GM18907 (cell line): Measurements from ENCODE around the gene CMSS1.

Source experiments
- ATAC-seq: cut with Tn5 transposase; IDR thresholded peaks from one replicate; pipeline ENCODE4 v1.9.1; 2021; ENCODE audit warnings: mild to moderate bottlenecking, moderate library complexity; ENCODE audit not compliant: unreplicated experiment

CMSS1 gene

DNA sequence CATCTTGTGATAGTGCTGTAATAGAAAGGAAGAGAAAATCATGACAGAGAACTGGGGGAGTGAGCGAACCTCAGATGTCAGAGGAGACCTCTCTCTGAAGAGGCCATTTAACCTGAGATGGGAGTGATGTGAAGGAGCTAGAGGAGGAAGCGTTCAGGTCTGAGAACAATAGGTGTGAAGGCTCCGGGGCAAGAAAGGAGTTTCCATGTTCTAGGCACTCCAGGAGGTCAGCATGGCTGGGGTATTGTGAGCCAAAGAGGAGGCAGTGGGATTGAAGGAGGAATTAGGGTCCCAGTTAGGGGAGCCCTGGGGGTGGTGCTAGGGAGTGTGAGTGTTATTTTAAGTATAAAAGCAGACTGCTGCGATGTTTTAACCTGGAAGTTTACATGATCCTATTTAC lies 305.4 kb downstream of the CMSS1 start:
- no peak for ATAC-seq

DNA sequence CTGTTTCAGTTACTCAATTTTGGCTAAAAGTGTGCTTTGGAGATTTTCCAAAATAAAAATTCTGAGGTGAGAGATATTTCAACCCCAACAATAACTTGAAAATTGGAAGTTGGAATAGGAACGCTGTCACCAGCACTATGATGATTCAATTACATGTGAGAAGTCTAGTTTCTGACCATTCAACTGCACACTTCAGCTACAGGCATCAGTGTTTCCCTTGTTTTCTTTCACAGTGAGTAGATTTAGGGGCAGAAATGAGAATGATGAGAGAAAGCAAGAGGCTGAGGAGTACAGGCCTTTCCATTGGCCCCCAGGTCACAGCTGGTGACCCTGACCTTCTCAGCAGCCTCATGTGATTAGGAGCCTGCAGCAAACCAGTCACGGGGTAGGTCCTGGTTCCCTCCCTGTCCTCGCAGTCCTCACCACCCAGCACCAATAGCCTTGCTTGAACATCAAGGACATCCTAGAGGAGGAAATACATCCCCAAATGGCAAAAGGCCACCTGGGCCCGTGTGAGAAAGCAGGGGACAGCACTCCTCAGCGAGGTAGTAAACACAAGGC lies 306.6 kb downstream of the CMSS1 start:
- ATAC-seq: no peak

DNA sequence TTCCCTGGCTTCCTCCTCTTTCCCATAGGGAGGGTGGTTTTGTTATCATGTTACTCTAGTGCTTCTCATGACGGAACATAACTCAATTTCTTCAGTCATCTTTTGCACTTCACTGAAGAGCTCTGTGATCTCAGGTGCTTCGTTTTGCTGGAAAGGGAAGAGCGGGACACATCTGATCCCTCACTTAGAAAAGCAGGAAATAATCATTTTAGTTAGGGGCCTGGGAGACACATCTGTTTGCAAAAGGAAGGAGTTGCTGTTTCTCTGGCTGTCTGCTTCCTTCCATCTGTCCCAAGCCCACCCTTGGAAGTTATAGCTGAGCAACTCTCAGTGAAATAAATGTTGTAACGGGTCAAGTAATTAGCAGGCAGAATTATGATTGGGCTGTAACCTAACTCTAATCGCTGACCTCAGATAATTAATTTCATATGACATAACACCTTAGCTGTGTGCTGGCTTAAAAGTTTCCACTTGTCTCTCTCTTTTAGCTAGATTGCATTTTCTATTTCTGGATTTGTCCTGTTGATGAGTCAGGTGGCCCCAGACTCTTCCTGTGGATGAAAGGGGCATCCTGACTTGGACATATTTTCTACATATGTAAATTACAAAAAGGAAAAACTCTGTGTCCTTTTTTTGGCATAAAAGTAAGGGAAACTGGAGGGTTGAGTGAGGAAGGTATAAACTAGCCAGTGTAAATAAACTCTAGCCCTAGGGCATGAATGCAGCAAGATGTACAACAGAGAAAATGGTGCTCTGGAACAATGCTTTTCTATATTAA lies 307.7 kb downstream of the CMSS1 start:
- no peak for ATAC-seq

DNA sequence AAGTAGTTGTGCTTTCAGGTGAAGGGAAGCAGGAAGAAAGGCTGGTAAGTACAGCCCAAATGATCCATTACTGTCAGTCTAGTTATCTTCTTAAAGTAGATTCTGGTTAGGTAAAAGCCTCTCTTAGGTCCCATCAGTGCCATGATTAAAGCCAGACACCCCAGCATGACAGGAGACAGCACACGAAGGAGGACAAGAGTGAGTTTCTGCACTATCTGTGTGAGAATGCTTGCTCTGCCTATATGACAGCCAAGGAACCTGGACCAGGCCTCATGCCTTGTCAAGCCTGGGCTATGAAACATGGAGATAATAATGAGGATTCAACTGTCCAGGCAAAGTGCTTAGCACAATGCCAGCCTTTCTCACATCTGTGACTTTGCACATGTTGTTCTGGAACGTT lies 310.1 kb downstream of the CMSS1 start:
- no peak for ATAC-seq

DNA sequence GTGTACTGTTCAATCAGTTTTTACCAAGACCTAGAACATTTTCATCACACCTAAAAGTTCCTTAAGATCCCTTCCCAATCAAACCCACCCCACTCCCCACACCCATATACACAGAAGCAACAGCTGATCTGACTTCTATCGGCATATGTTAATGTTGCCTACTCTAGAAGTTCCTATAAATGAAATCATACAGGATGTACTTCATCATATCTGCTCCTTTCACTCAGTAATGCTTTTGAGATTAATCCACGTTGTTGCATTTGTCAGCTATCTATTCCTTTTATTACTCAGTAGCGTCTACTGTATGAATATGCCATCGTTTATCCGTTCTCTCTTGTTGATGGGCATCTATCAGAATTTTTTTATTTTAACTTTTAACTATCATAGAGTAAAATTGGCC lies 310.9 kb downstream of the CMSS1 start:
- no peak for ATAC-seq

DNA sequence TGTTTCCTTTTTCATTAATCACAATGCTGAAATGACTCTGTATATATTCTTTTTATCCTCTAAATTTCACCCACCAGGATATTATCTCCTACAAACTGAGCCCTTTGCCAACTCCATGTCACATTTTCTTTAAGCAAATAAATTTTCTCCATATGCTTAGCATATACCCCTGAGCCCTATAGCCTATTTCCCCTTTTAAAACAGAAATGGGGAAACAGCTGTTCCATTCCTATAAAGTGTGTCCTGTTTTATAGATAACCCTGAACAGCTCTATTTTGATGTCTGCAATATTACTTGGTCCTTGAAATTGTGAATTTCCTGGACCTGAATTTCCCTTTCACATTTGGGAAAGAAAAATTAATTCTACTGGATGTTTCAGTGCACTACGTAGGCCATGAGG lies 312.3 kb downstream of the CMSS1 start:
- ATAC-seq: no peak

DNA sequence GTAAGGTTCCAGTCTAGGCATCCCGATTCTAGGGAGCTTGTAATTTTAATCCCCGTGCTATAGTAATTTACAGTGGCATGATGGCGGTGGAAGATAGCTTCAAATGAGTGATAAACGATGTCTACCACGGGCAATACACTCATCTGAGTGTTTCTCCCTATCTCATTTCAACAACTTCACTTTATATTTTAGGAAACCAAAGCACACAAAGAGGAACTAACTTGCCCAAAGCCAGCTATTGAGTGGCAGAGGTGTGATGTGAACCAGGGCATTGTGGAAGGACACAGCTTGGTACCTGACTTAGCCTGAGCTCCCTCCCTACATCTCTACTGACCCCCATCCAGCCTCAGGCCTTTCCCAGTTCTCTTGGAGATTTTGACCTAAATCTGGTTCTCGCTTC lies 313.6 kb downstream of the CMSS1 start:
- ATAC-seq: no peak

DNA sequence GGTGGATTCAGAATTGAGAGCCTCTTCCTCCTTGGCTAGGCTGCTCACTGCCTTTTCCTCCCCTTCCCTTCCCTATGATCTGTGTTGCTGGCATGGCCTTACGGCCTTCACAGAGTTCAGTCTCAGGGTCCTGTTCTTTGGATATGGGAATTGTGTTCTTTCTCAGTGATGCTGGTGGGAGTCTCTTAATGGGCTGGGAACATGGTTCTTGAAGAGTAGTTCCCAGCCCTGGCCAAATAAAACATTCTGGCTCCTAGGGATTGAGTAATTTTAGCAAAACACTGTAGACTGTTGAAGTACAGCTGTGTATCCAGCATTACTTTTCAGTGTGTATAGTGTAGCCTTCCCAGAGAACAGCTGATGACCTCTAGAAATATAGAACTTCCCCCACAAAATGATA lies 319.3 kb downstream of the CMSS1 start:
- no peak for ATAC-seq

DNA sequence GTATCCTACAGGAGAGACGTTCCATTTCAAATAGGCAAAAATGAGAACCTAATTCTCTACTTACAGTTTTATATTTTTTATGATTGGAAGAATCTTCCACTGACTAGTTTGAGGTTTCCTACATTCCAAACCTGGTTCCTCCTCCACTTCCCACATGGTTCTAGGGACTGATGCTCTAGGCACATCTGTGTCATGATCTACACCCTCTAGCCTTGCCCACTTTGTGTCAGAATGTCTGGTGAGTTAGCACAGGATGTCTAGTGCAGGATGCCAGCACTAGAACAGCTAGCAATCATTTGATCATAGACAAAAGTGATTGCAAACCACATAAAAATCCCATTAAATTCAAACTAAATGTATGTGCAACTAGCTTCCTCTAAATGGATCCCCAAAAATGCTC lies 323.3 kb downstream of the CMSS1 start:
- ATAC-seq: no peak

DNA sequence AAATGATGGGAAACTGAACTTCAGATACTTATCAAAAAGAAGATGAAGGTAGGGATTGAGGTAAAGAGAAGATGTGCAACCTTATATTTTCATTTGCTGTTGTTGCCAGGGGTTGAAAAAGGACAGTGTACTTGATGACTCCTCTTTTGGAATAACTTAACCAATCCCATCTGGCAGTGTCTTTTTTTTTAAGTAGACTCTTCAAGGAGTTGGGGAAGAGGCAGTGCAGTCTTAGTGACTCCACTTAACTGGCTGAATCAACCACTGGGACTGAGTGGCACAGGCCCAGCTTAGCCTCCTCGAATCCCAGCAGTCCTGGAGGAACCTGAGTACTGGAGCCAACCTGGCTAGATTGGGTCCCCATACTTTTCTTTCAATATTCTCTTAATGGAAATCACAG lies 323.9 kb downstream of the CMSS1 start:
- ATAC-seq: no peak

DNA sequence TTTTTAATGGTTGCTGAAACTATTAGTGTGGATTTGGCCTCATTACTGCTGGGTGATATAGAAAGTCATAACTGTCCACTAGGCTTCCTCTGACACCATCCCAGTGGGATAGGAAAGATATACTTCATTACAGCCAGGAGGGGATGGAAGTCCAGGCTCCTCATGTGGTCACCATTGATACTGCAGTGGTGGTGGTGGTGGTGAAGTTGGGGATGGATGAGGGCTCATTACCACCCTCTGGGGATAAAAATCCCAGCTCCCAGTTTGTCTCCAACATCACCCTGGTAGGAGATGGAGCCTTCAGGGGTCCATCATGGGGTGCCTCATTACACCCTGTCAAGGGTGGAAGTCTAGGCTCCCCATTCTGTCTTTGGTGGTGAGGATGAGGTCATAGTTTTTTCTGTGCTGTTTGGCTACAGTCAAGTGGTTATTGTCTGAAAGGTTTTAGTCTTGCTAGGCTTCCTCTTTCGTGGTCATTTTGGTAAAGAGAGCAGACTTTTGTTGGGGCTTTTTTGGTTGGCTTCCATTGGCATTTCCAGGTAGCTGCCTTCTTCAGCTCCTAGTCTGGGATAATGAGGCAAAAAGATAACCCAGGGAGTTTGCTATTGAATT lies 326.7 kb downstream of the CMSS1 start:
- ATAC-seq: peak; percentile 98

DNA sequence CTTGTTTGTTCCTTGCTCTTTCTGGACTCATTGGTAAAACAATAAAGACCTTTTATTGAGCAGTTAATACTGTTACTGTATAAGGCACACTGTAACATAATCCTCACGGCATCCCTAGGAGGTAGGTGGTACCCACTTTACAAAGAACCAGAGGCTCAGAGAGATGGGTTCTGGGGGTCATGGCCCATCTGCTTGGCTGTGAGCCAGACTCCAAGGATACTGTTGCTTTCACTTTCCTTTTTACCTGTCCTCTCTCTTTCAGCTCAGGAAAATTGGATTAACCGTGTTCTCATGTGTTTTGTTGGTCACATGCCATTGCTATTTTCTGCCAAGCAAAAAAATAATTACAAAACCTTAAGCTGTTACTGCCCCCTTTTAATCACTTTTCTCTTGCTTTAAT lies 331.5 kb downstream of the CMSS1 start:
- no peak for ATAC-seq

DNA sequence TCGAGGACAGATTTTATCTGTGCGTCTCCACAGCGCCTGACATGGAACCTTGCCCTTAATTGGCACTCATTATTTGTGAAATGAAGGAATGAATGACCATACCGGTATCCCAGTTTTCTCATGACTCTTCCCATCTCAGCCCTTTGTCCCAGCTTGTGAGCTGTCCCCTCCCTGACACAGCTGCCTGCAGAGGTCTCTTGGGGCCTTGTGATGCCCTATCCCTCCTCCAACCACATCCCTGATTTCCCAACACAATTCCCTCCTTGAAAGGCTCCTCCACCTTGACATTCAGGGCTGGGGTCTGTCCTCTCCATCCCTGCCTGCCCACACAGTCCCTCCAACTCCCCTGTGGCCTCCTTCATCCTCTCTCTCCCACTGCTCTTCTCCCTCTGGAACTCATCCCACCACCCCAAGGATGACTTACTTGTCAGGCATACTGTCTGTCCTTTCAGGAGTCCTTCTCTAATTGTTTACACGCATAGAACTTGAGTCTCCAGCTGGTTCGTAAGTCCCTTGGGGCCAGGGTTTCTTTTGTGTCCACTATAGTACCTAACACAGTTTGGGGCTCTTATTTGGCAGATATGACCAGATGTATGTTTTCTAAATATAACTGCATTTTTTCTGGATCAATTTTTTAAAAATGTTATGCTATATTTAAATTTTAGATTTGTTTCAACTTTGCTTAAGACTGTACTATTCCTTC lies 332.2 kb downstream of the CMSS1 start:
- ATAC-seq: no peak

DNA sequence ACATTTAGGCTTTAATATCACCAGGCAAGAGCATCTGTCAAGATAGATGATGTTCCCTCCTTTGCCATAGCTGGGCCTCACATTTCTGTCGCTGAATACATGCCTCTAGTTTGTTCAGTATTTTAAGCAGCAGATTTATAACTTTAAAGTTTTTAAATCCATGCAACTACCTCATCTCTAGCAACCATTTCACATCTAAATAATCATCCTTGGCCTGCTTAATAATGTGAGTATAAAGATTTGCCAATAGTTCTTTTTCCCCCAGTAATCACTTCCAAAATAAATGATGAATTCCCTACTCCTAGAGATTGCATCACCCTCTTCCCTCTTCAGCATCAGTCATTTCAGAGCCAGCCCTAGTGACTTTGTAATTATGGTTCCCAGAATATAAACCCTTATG lies 332.8 kb downstream of the CMSS1 start:
- ATAC-seq: no peak

DNA sequence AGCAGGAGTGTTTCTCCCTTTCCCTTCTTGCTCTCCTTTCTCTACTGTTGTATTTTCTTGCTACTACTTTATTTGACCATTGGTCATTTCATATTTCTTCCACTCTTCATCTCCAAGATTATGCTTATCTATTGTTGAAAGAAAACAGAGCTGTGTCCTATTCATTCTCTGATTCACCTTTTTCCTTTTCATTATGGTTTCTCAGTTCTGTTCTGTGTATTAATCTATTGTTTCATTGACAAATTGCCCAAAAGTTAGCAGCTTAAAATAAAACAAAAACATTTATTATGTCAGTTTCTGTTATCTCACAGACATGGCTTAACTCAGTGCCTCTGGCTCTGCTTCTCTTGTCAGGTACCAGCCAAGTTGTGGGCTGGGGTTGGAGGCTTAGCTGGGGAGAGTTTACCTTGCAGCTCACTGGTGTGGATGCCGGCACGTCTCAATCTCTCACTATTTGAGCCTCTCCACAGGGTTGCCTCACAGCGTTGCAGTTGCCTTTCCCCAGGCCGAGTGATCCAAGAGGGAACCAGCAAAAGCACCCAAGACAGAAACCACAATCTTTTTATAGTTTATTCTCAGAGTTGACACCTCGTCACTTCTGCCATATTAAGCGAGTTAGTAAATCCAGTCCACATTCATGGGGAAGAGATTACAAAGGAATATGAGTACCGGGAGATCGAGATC lies 333.5 kb downstream of the CMSS1 start:
- no peak for ATAC-seq

DNA sequence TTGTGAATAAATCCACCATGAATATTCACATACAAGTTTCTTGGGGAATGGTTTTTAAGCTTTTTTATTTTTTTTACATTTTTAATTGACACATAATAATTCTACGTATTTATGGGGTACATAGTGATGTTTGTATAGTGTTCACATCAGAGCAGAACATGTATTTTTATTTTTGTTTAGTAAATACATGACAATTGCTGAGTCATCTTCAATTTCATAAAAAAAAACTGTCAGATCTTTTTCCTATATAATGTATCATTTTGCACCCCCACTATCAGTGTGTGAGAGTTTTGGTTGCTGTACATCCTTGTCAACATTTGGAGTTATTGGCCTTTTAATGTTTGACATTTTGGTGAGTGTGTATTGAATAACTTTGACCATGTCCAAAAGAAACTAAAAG lies 336.5 kb downstream of the CMSS1 start:
- ATAC-seq: no peak

DNA sequence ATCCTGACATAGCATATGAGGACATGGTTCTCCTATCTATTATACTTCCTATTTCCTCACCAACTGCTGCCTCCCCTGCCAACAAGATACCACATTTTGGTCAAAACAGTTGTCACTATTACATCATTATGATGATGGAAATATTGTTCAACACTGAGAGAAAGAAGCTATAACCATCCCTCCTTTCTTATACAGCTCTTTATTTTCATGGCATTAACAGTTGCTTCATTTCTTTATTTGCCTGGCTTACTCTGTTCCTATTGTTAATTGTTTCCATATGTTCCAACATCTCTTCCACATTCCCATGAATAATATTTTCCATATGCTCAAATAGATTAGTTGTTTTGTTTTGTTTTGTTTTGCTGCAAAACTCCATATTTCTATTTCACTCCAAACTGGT lies 337.5 kb downstream of the CMSS1 start:
- ATAC-seq: no peak

DNA sequence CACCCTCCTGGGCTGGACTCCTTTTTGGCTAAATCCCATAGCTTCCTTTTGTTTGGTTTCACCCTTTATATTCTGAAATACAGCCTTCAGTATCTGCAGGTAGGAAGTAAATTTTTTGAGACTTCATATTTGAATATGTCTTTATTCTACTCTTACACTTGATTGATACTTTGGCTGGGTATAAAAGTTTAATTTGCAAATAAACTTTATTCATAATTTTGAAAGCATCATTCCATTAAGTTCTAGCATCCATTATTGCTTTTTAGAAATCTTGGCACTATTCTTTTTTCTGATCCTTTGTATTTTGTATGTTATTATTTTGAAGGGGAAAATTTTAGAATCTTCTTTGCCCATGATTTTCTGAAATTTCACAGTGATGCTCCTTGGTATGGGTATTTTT lies 337.9 kb downstream of the CMSS1 start:
- ATAC-seq: no peak

DNA sequence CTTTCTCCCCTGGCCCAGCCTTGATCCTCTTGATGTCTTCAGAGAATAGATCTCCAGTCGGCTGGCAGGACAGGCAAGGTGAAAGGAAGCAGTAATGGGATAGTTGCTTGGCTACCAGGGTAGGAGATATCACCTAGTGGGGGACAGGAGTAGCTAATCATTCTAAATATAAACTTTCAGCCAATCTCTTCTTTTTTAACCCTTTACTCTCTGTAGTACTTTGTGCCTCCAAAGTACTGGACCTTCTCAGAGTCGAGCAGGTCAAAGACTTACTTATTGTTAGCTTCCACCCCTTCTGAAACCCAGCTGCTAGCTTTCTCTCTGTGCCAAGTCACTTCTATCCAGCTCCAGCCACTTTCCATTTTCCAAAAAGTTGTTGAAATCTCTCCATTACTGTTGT lies 340.0 kb downstream of the CMSS1 start:
- no peak for ATAC-seq

DNA sequence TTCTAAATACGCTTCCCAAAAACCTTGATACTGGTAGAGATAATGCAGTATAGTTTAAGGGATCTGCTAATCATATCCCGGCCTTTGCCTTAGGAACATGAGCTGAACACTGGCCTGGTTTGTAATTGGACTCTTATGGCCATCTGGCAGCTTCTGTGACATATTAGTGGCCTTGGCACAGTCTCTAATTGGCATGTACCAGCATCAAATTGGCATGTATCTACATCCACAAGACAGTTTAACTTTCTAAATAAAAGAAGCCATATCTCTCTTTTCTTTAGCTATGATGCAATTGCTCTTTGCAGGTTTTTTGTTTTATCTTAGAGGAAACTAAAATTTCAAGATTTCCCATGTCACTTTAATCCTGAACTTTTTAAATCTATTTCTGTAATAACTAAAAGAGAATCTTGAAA lies 341.3 kb downstream of the CMSS1 start:
- no peak for ATAC-seq
